ENCODE measurements around the gene ATP2B2. TPM values are rescaled to one million over a fixed set of nuclear protein-coding genes. Genes with fewer than 3 reads are reported as not detected.

Gene ATP2B2
- polyA plus RNA-seq, 2 of the 4 experiments (the other 2 are of a cell fraction), result 0.03 to 0.04 TPM

GRCh38 chr3:10519236-10519635, 13.8 kb upstream of the ATP2B2 start:
- ChIA-PET CTCF (no interaction called here), POLR2A (no interaction called here)
- DNase-seq (ENCODE audit: low read depth in 1 of 2, low spot score in 1 of 2) (no peak), ATAC-seq (no peak), FAIRE-seq (no peak)
- H3K4me3 ChIP-seq, result no peak overlapping the region
- no peaks in the 10 kb centered on the region for H3K4me1 ChIP-seq
- H3K27ac ChIP-seq, result no peak overlapping the region
- 30% methylated on average over 7 of the region's 7 CpGs for WGBS (ENCODE audit: missing lambda C conversion rate)
- no peak overlapping the region for H3K4me2 ChIP-seq
- H3K9me3 ChIP-seq, result no peaks in the 10 kb centered on the region
- TF ChIP-seq EHMT2 (IDR thresholded peaks at IDR 0.05; ENCODE audit: low read depth) (no peak), HOXA7 (CRISPR knock-in tag; IDR thresholded peaks at IDR 0.05) (no peak), KDM5A (IDR thresholded peaks at IDR 0.05) (no peak), CHD4 (IDR thresholded peaks at IDR 0.05; ENCODE audit: borderline replicate concordance) (no peak), EP300 (IDR thresholded peaks at IDR 0.05) (no peak), BCL3 (IDR thresholded peaks at IDR 0.05) (no peak), HOXB13 (CRISPR knock-in tag; IDR thresholded peaks at IDR 0.05; ENCODE audit: low read depth) (no peak), JUN (IDR thresholded peaks at IDR 0.05) (no peak), ZC3H11A (IDR thresholded peaks at IDR 0.05) (no peak), RNF2 (IDR thresholded peaks at IDR 0.05; ENCODE audit: borderline replicate concordance, low read depth) (no peak), SREBF2 (IDR thresholded peaks at IDR 0.05) (no peak), ZFP36 (IDR thresholded peaks at IDR 0.05; ENCODE audit: borderline replicate concordance, partially characterized antibody) (no peak), PBX3 (IDR thresholded peaks at IDR 0.05) (no peak), FOSL2 (IDR thresholded peaks at IDR 0.05) (no peak), FOSL2 (CRISPR knock-in tag; IDR thresholded peaks at IDR 0.05) (no peak), RARB (CRISPR knock-in tag; IDR thresholded peaks at IDR 0.05) (no peak), RCOR1 (IDR thresholded peaks at IDR 0.05; ENCODE audit: low read depth, low read length) (no peak), RAD21 (conservative IDR thresholded peaks at IDR 0.05 in 1 of 2, IDR thresholded peaks at IDR 0.05 in 1 of 2) (no peak)

- whole genome bisulfite sequencing (ENCODE audit: missing lambda C conversion rate), result 68% methylated on average over 13 of the region's 13 CpGs
- Histone ChIP-seq H3K4me1 (no peaks in the 10 kb centered on the region), H3K4me3 (no peak overlapping the region), H3K9me3 (no peaks in the 10 kb centered on the region), H3K27ac (no peak overlapping the region), H3K4me2 (no peak overlapping the region)
- POLR2A ChIA-PET, result no interaction called here
- CTCF ChIA-PET, result no interaction called here
- no peak for TF ChIP-seq HMGXB4 (CRISPR knock-in tag; IDR thresholded peaks at IDR 0.05; ENCODE audit: borderline replicate concordance)
- TF ChIP-seq JUNB (IDR thresholded peaks at IDR 0.05), result no peak
- no peak for TF ChIP-seq RARB (CRISPR knock-in tag; IDR thresholded peaks at IDR 0.05)
- TF ChIP-seq FOSL2 (IDR thresholded peaks at IDR 0.05), result no peak
- no peak for TF ChIP-seq FOSL2 (CRISPR knock-in tag; IDR thresholded peaks at IDR 0.05)
- no peak for TF ChIP-seq CHD2 (IDR thresholded peaks at IDR 0.05; ENCODE audit: low read length, partially characterized antibody)
- FAIRE-seq (no peak), DNase-seq (ENCODE audit: low read depth in 1 of 2, low spot score in 1 of 2) (no peak), ATAC-seq (no peak)
Measured at GRCh38 chr3:10518506-10519150, 13.2 kb upstream of the ATP2B2 start.
